ENCODE results near the gene NIBAN1.

DNA sequence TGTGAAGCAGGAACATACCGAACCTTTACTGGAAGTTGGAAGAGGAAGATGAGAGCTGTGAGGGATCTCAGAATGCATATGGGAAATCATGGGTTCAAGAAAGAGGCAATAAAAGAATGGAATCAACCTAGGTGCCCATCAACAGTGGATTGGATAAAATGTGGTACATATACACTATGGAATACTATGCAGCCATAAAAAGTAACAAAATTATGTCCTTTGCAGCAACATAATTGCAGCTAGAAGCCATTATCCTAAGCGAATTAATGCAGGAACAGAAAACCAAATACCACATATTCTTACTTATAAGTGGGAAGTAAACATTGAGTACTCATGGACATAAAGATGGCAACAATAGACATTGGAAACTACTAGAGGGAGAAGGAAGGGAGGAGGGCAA lies 40.4 kb downstream of the NIBAN1 start:
- TF ChIP-seq, protein P1, sequence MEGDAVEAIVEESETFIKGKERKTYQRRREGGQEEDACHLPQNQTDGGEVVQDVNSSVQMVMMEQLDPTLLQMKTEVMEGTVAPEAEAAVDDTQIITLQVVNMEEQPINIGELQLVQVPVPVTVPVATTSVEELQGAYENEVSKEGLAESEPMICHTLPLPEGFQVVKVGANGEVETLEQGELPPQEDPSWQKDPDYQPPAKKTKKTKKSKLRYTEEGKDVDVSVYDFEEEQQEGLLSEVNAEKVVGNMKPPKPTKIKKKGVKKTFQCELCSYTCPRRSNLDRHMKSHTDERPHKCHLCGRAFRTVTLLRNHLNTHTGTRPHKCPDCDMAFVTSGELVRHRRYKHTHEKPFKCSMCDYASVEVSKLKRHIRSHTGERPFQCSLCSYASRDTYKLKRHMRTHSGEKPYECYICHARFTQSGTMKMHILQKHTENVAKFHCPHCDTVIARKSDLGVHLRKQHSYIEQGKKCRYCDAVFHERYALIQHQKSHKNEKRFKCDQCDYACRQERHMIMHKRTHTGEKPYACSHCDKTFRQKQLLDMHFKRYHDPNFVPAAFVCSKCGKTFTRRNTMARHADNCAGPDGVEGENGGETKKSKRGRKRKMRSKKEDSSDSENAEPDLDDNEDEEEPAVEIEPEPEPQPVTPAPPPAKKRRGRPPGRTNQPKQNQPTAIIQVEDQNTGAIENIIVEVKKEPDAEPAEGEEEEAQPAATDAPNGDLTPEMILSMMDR (IDR thresholded peaks at IDR 0.05), result no peak
- no peak for TF ChIP-seq POLR2A (IDR thresholded peaks at IDR 0.05)
